ENCODE results near the gene CERS5.

DNA sequence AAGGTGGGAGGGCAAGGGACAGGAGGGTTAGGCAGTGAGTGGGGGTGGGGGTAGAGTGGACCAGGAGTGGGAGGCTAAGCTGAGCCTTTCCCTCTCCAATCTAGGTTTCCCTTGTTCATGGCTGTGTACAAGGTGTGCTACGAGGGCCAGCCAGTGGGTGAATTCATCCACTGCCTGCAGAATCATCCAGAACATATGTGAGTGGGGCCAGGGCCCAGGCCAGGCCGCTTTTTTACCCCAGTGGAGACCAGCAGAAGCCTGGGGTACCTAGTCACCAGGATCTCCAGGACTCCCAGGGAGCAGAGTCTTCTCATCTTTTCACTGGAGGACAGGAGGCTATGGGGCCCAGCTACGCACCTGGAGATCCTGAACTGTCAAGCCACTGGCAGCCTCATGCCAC is 57.9 kb downstream of the CERS5 start:
- no peak for TF ChIP-seq POLR2A (IDR thresholded peaks at IDR 0.05; ENCODE audit: low read depth, low read length)
- TF ChIP-seq POU2F2 (IDR thresholded peaks at IDR 0.05; ENCODE audit: low read depth, low read length) = no peak
- no peak for TF ChIP-seq POLR2AphosphoS5 (IDR thresholded peaks at IDR 0.05; ENCODE audit: low read depth, low read length)
- TF ChIP-seq TAF1 (IDR thresholded peaks at IDR 0.05; ENCODE audit: low read depth, low read length) = no peak
- TF ChIP-seq SPI1 (IDR thresholded peaks at IDR 0.05; ENCODE audit: low read depth, low read length) = no peak
- no peak for TF ChIP-seq PAX5 (IDR thresholded peaks at IDR 0.05; ENCODE audit: insufficient read depth, low read length, severe bottlenecking)

Measured in GM12891 (cell line).